H7 (cell line): ENCODE results near the gene CACNG3. TPM values are rescaled to one million over a fixed set of nuclear protein-coding genes. Genes with fewer than 3 reads are reported as not detected.

Source experiments
- DNase-seq: peaks from one replicate; pipeline ENCODE4 v3.0.0; 2012
- H3K27me3 ChIP-seq: 2 replicates; pipeline ENCODE4 v1.6.0; 2011; ENCODE audit warnings: mild to moderate bottlenecking, low read length; ENCODE audit not compliant: control insufficient read depth, insufficient read depth
- H3K36me3 ChIP-seq: replicated peaks from 2 replicates; pipeline ENCODE4 v1.5.1; 2011; ENCODE audit warnings: low read length; ENCODE audit not compliant: control insufficient read depth, insufficient read depth
- H3K4me3 ChIP-seq: 2 replicates; pipeline ENCODE4 v1.5.1; 2011; ENCODE audit warnings: low read depth, mild to moderate bottlenecking, control low read depth, low read length, moderate library complexity; ENCODE audit not compliant: insufficient read depth
- total RNA-seq: library from RNA; depleted of rRNA; stranded (reverse); fragments of >200 nt; shearing (Covaris generic); gene quantifications from 2 replicates; pipeline ENCODE4 v1.2.3, GENCODE V29; 2014

CACNG3 gene
- total RNA-seq, 1 experiment from 2014 or later, result not detected

- Histone ChIP-seq H3K36me3 (no peaks in the 10 kb centered on the region), H3K4me3 (no peak overlapping the region), H3K27me3 (peaks cover 25% of the 10 kb centered on the region)
- DNase-seq, result peak; percentile 37
Observed at GRCh38 chr16:24257958-24258357, 1.8 kb downstream of the CACNG3 start.

- peaks cover 25% of the 10 kb centered on the region for H3K27me3 ChIP-seq
Observed at GRCh38 chr16:24258791-24259190, 2.7 kb downstream of the CACNG3 start.

GRCh38 chr16:24262816-24263215 is 6.7 kb downstream of the CACNG3 start:
- Histone ChIP-seq H3K4me3 (no peak overlapping the region), H3K36me3 (no peaks in the 10 kb centered on the region), H3K27me3 (no peaks in the 10 kb centered on the region)
- no peak for DNase-seq

More at GRCh38 chr16:24258791-24259190, 2.7 kb downstream of the CACNG3 start:
- Histone ChIP-seq H3K36me3 (no peaks in the 10 kb centered on the region), H3K4me3 (no peak overlapping the region)
- no peak for DNase-seq

- DNase-seq, result no peak
- H3K36me3 ChIP-seq, result no peaks in the 10 kb centered on the region
- H3K27me3 ChIP-seq, result no peaks in the 10 kb centered on the region
- no peak overlapping the region for H3K4me3 ChIP-seq
Observed at GRCh38 chr16:24270721-24271442, 14.7 kb downstream of the CACNG3 start.

- DNase-seq, result no peak
- Histone ChIP-seq H3K36me3 (no peaks in the 10 kb centered on the region), H3K4me3 (no peak overlapping the region), H3K27me3 (no peaks in the 10 kb centered on the region)
Observed at GRCh38 chr16:24272379-24272778, 16.2 kb downstream of the CACNG3 start.

- Histone ChIP-seq H3K27me3 (no peaks in the 10 kb centered on the region), H3K36me3 (no peaks in the 10 kb centered on the region), H3K4me3 (no peak overlapping the region)
- no peak for DNase-seq
Observed at GRCh38 chr16:24273508-24274182, 17.5 kb downstream of the CACNG3 start.

- H3K36me3 ChIP-seq, result no peaks in the 10 kb centered on the region
- no peak overlapping the region for H3K4me3 ChIP-seq
- H3K27me3 ChIP-seq, result no peaks in the 10 kb centered on the region
- no peak for DNase-seq
Observed at GRCh38 chr16:24275413-24275812, 19.3 kb downstream of the CACNG3 start.

GRCh38 chr16:24279982-24280515 is 23.9 kb downstream of the CACNG3 start:
- DNase-seq, result no peak
- H3K27me3 ChIP-seq, result no peaks in the 10 kb centered on the region
- no peak overlapping the region for H3K4me3 ChIP-seq

GRCh38 chr16:24281466-24281865 is 25.3 kb downstream of the CACNG3 start:
- no peak overlapping the region for H3K4me3 ChIP-seq
- DNase-seq, result no peak
- no peaks in the 10 kb centered on the region for H3K36me3 ChIP-seq
- H3K27me3 ChIP-seq, result no peaks in the 10 kb centered on the region

More at GRCh38 chr16:24279982-24280515, 23.9 kb downstream of the CACNG3 start:
- H3K36me3 ChIP-seq, result no peaks in the 10 kb centered on the region

GRCh38 chr16:24282141-24282540 is 26.0 kb downstream of the CACNG3 start:
- no peaks in the 10 kb centered on the region for H3K36me3 ChIP-seq
- no peaks in the 10 kb centered on the region for H3K27me3 ChIP-seq
- no peak for DNase-seq
- H3K4me3 ChIP-seq, result no peak overlapping the region

- H3K27me3 ChIP-seq, result no peaks in the 10 kb centered on the region; the same call in 1 of the 2 replicates
- H3K36me3 ChIP-seq, result no peaks in the 10 kb centered on the region
- DNase-seq, result no peak
- H3K4me3 ChIP-seq, result no peak overlapping the region
Observed at GRCh38 chr16:24286741-24287405, 30.7 kb downstream of the CACNG3 start.

- Histone ChIP-seq H3K27me3 (no peaks in the 10 kb centered on the region; the same call in 1 of the 2 replicates), H3K4me3 (no peak overlapping the region), H3K36me3 (no peaks in the 10 kb centered on the region)
- DNase-seq, result no peak
Observed at GRCh38 chr16:24288516-24288915, 32.4 kb downstream of the CACNG3 start.

- no peaks in the 10 kb centered on the region for H3K36me3 ChIP-seq
- H3K27me3 ChIP-seq, result no peaks in the 10 kb centered on the region; the same call in 1 of the 2 replicates
- no peak overlapping the region for H3K4me3 ChIP-seq
- no peak for DNase-seq
Observed at GRCh38 chr16:24289166-24289700, 33.1 kb downstream of the CACNG3 start.

GRCh38 chr16:24291932-24292331 is 35.8 kb downstream of the CACNG3 start:
- Histone ChIP-seq H3K4me3 (no peak overlapping the region), H3K27me3 (no peaks in the 10 kb centered on the region; the same call in 1 of the 2 replicates), H3K36me3 (no peaks in the 10 kb centered on the region)
- no peak for DNase-seq
